Liver (tissue), 3 donors: ENCODE data around the gene CCDC120.

Experiments
- ATF3 ChIP-seq: IDR thresholded peaks from 2 replicates; pipeline ENCODE4 v1.6.1; 2016; ENCODE audit warnings: antibody characterized with exemption
- CTCF ChIP-seq: fragments of 150-350 bp; IDR thresholded peaks from 2 replicates; pipeline ENCODE4 v1.5.1; 2017; ENCODE audit warnings: improper control_type of control experiment, low read depth, low read length; ENCODE audit not compliant: missing input control
- GABPA ChIP-seq, 2 donors: IDR thresholded peaks in 1 of 2; conservative IDR thresholded peaks in 1 of 2; 2 replicates each; pipeline ENCODE4 v1.6.1; 2016; ENCODE audit warnings: antibody characterized with exemption in 2 of 2, mild to moderate bottlenecking in 1 of 2, moderate library complexity in 1 of 2
- HNF4G ChIP-seq: IDR thresholded peaks from 2 replicates; pipeline ENCODE4 v1.6.1; 2016; ENCODE audit warnings: antibody characterized with exemption
- JUND ChIP-seq, 2 donors: IDR thresholded peaks; 2 replicates each; pipeline ENCODE4 v1.6.1; 2016; ENCODE audit warnings: antibody characterized with exemption in 2 of 2
- MAX ChIP-seq: IDR thresholded peaks from 2 replicates; pipeline ENCODE4 v1.6.1; 2016; ENCODE audit warnings: antibody characterized with exemption
- RAD21 ChIP-seq, 2 donors: IDR thresholded peaks; 2 replicates each; pipeline ENCODE4 v1.6.1; 2016; ENCODE audit warnings: antibody characterized with exemption in 2 of 2, mild to moderate bottlenecking in 2 of 2
- REST ChIP-seq: IDR thresholded peaks from 2 replicates; pipeline ENCODE4 v1.6.1; 2016; ENCODE audit warnings: antibody characterized with exemption, mild to moderate bottlenecking
- RXRA ChIP-seq, 2 donors: IDR thresholded peaks; 2 replicates each; pipeline ENCODE4 v1.6.1; 2017 to 2018; ENCODE audit warnings: antibody characterized with exemption in 2 of 2, mild to moderate bottlenecking in 1 of 2
- SP1 ChIP-seq: IDR thresholded peaks from 2 replicates; pipeline ENCODE4 v1.6.1; 2018; ENCODE audit warnings: antibody characterized with exemption, mild to moderate bottlenecking
- TAF1 ChIP-seq: conservative IDR thresholded peaks from 2 replicates; pipeline ENCODE4 v1.6.1; 2016; ENCODE audit warnings: antibody characterized with exemption, mild to moderate bottlenecking
- YY1 ChIP-seq: IDR thresholded peaks from 2 replicates; pipeline ENCODE4 v1.6.1; 2016; ENCODE audit warnings: antibody characterized with exemption, mild to moderate bottlenecking
- ZBTB33 ChIP-seq: IDR thresholded peaks from 2 replicates; pipeline ENCODE4 v1.6.1; 2016; ENCODE audit warnings: antibody characterized with exemption
- donor health status: healthy.
- donor health status: healthy.

- TF ChIP-seq JUND (IDR thresholded peaks at IDR 0.05) (no peak), CTCF (no peak), YY1 (no peak), SP1 (no peak), REST (no peak), TAF1 (no peak), RAD21 (IDR thresholded peaks at IDR 0.05) (no peak), GABPA (IDR thresholded peaks at IDR 0.05 in 1 of 2, conservative IDR thresholded peaks at IDR 0.05 in 1 of 2) (no peak), ZBTB33 (no peak), RXRA (IDR thresholded peaks at IDR 0.05) (no peak), MAX (no peak), HNF4G (no peak), ATF3 (no peak)
Observed at GRCh38 chrX:49061490-49061889, 2.7 kb downstream of the CCDC120 start.
